Neural progenitor cell (in vitro differentiated cells): ENCODE data around the gene IL1RAPL1. TPM values are rescaled to one million over a fixed set of nuclear protein-coding genes. Genes with fewer than 3 reads are reported as not detected.

Experiments
- DNase-seq: peaks from one replicate; pipeline ENCODE4 v3.0.0-alpha.2; 2016; ENCODE audit warnings: low spot score
- H2AFZ ChIP-seq: fragments of 200-600 bp; sonication (generic); replicated peaks from 2 replicates; pipeline ENCODE4 v1.6.1; 2016; ENCODE audit warnings: antibody characterized with exemption
- H3F3A ChIP-seq: fragments of 200-600 bp; sonication (generic); 2 replicates; pipeline ENCODE4 v1.6.1; 2016; ENCODE audit warnings: antibody characterized with exemption, low read depth
- H3K27ac ChIP-seq: fragments of 200-600 bp; sonication (generic); 2 replicates; pipeline ENCODE4 v1.5.1; 2016; ENCODE audit warnings: mild to moderate bottlenecking
- H3K27me3 ChIP-seq: fragments of 200-600 bp; sonication (generic); 2 replicates; pipeline ENCODE4 v1.6.1; 2016; ENCODE audit warnings: mild to moderate bottlenecking, moderate library complexity
- H3K36me3 ChIP-seq: fragments of 200-600 bp; sonication (generic); 2 replicates; pipeline ENCODE4 v1.5.1; 2016
- H3K4me1 ChIP-seq: fragments of 200-600 bp; sonication (generic); 2 replicates; pipeline ENCODE4 v1.6.1; 2016; ENCODE audit warnings: mixed run types
- H3K4me2 ChIP-seq: fragments of 200-600 bp; sonication (generic); 2 replicates; pipeline ENCODE4 v1.6.1; 2016
- H3K4me3 ChIP-seq: fragments of 200-600 bp; sonication (generic); 2 replicates; pipeline ENCODE4 v1.5.1; 2016
- H3K79me2 ChIP-seq: fragments of 200-600 bp; sonication (generic); 2 replicates; pipeline ENCODE4 v1.6.1; 2016; ENCODE audit warnings: low read depth
- H3K9ac ChIP-seq: fragments of 200-600 bp; sonication (generic); 2 replicates; pipeline ENCODE4 v1.6.1; 2016
- H3K9me3 ChIP-seq: fragments of 200-600 bp; sonication (generic); 2 replicates; pipeline ENCODE4 v1.5.1; 2016; ENCODE audit warnings: low read depth
- H4K20me1 ChIP-seq: fragments of 200-600 bp; sonication (generic); 2 replicates; pipeline ENCODE4 v1.6.1; 2016; ENCODE audit warnings: low read depth
- H3K27ac Mint-ChIP-seq: 3 replicates; pipeline ENCODE4 v1.8.0; 2021; ENCODE audit warnings: mixed read lengths
- H3K27me3 Mint-ChIP-seq: 2 replicates; pipeline ENCODE4 v1.8.0; 2022; ENCODE audit warnings: low read depth, mild to moderate bottlenecking, inconsistent platforms, moderate library complexity, mixed read lengths; ENCODE audit not compliant: insufficient read depth
- H3K36me3 Mint-ChIP-seq: 3 replicates; pipeline ENCODE4 v1.8.0; 2021; ENCODE audit warnings: mixed read lengths
- H3K4me1 Mint-ChIP-seq: 3 replicates; pipeline ENCODE4 v1.8.0; 2021; ENCODE audit warnings: mixed read lengths
- H3K4me3 Mint-ChIP-seq: 3 replicates; pipeline ENCODE4 v1.8.0; 2021; ENCODE audit warnings: mild to moderate bottlenecking, moderate library complexity, mixed read lengths
- H3K9me3 Mint-ChIP-seq: 3 replicates; pipeline ENCODE4 v1.8.0; 2020; ENCODE audit warnings: mixed read lengths
- CTCF ChIP-seq: fragments of 200-600 bp; sonication (generic); IDR thresholded peaks from 2 replicates; pipeline ENCODE4 v1.5.1; 2017; ENCODE audit warnings: antibody characterized with exemption, mild to moderate bottlenecking
- EZH2 ChIP-seq: fragments of 200-600 bp; sonication (generic); IDR thresholded peaks from 2 replicates; pipeline ENCODE4 v1.6.1; 2017; ENCODE audit warnings: antibody characterized with exemption, mild to moderate bottlenecking, moderate library complexity
- EZH2phosphoT487 ChIP-seq: fragments of 200-600 bp; sonication (generic); IDR thresholded peaks from 2 replicates; pipeline ENCODE4 v1.6.1; 2017; ENCODE audit warnings: antibody characterized with exemption
- total RNA-seq: library from RNA; depleted of rRNA; stranded (reverse); fragments of >200 nt; gene quantifications from 2 replicates; pipeline ENCODE4 v1.2.3, GENCODE V29; 2015; ENCODE audit warnings: low replicate concordance

Gene IL1RAPL1
- total RNA-seq, 1 donor from 2014 or later = 13.4 TPM

- Histone ChIP-seq H2AFZ (no peak overlapping the region), H3K9me3 (no peaks in the 10 kb centered on the region), H3K4me2 (no peak overlapping the region), H3F3A (no peaks in the 10 kb centered on the region), H4K20me1 (no peaks in the 10 kb centered on the region), H3K27me3 (no peaks in the 10 kb centered on the region), H3K79me2 (no peaks in the 10 kb centered on the region), H3K4me3 (no peak overlapping the region), H3K27ac (no peak overlapping the region), H3K4me1 (no peaks in the 10 kb centered on the region), H3K9ac (no peak overlapping the region), H3K36me3 (no peaks in the 10 kb centered on the region)
- TF ChIP-seq EZH2 (no peak), EZH2phosphoT487 (no peak), CTCF (no peak)
- DNase-seq = no peak
- Mint-ChIP-seq H3K4me1 (no peaks in the 10 kb centered on the region), H3K27me3 (no peaks in the 10 kb centered on the region), H3K9me3 (no peaks in the 10 kb centered on the region), H3K36me3 (no peaks in the 10 kb centered on the region), H3K27ac (no peak overlapping the region), H3K4me3 (no peak overlapping the region)
Observed at GRCh38 chrX:29834311-29834710, 1247.1 kb downstream of the IL1RAPL1 start.

GRCh38 chrX:29834764-29835163 lies 1247.5 kb downstream of the IL1RAPL1 start:
- Histone ChIP-seq H3K9me3 (no peaks in the 10 kb centered on the region), H3K4me1 (no peaks in the 10 kb centered on the region), H3K4me3 (no peak overlapping the region), H3K79me2 (no peaks in the 10 kb centered on the region), H3K36me3 (no peaks in the 10 kb centered on the region), H3F3A (no peaks in the 10 kb centered on the region), H3K27ac (no peak overlapping the region), H3K4me2 (no peak overlapping the region), H3K9ac (no peak overlapping the region), H4K20me1 (no peaks in the 10 kb centered on the region), H3K27me3 (no peaks in the 10 kb centered on the region), H2AFZ (no peak overlapping the region)
- Mint-ChIP-seq H3K36me3 (no peaks in the 10 kb centered on the region), H3K27ac (no peak overlapping the region), H3K4me1 (no peaks in the 10 kb centered on the region), H3K9me3 (no peaks in the 10 kb centered on the region), H3K4me3 (no peak overlapping the region), H3K27me3 (no peaks in the 10 kb centered on the region)
- no peak for DNase-seq
- TF ChIP-seq EZH2 = no peak
- no peak for TF ChIP-seq EZH2phosphoT487
- no peak for TF ChIP-seq CTCF

- peaks cover 2% of the 10 kb centered on the region for H3K27me3 Mint-ChIP-seq
- H2AFZ ChIP-seq = no peak overlapping the region
Observed at GRCh38 chrX:29841750-29842149, 1254.5 kb downstream of the IL1RAPL1 start.

More at GRCh38 chrX:29841750-29842149, 1254.5 kb downstream of the IL1RAPL1 start:
- no peak for DNase-seq
- H3K36me3 Mint-ChIP-seq = no peaks in the 10 kb centered on the region
- Histone ChIP-seq H3K4me2 (no peak overlapping the region), H3K9ac (no peak overlapping the region), H3K4me3 (no peak overlapping the region), H3K27me3 (no peaks in the 10 kb centered on the region), H3K79me2 (no peaks in the 10 kb centered on the region), H3K36me3 (no peaks in the 10 kb centered on the region), H3K27ac (no peak overlapping the region), H3K9me3 (no peaks in the 10 kb centered on the region), H4K20me1 (no peaks in the 10 kb centered on the region), H3K4me1 (no peaks in the 10 kb centered on the region), H3F3A (no peaks in the 10 kb centered on the region)
- H3K27ac Mint-ChIP-seq = no peak overlapping the region
- H3K4me3 Mint-ChIP-seq = no peak overlapping the region
- H3K9me3 Mint-ChIP-seq = peaks cover 6% of the 10 kb centered on the region
- H3K4me1 Mint-ChIP-seq = peaks cover 8% of the 10 kb centered on the region
- TF ChIP-seq CTCF (no peak), EZH2 (no peak), EZH2phosphoT487 (no peak)
